ENCODE measurements around the gene PARD3B.

Gene PARD3B

GRCh38 chr2:205343103-205343502 lies 797.8 kb downstream of the PARD3B start:
- DNase-seq (ENCODE audit: low spot score) (no peak), ATAC-seq (ENCODE audit: low read depth) (no peak)
- no peaks in the 10 kb centered on the region for H3K4me1 ChIP-seq (ENCODE audit: insufficient read depth, poor library complexity, severe bottlenecking)
- no peaks in the 10 kb centered on the region for H3K27me3 ChIP-seq (ENCODE audit: insufficient read depth, poor library complexity, severe bottlenecking)
- no peak overlapping the region for H3K4me3 ChIP-seq (ENCODE audit: severe bottlenecking)
- no peak overlapping the region for H3K27ac ChIP-seq (ENCODE audit: poor library complexity, severe bottlenecking)
- no peak for TF ChIP-seq CTCF (IDR thresholded peaks at IDR 0.05; ENCODE audit: poor library complexity, severe bottlenecking)
- H3K9me3 ChIP-seq (ENCODE audit: severe bottlenecking): no peaks in the 10 kb centered on the region
- H3K36me3 ChIP-seq (ENCODE audit: low read depth): no peaks in the 10 kb centered on the region

- TF ChIP-seq CTCF (IDR thresholded peaks at IDR 0.05; ENCODE audit: poor library complexity, severe bottlenecking): no peak
- no peak for DNase-seq (ENCODE audit: low spot score)
- Histone ChIP-seq H3K27me3 (ENCODE audit: insufficient read depth, poor library complexity, severe bottlenecking) (no peaks in the 10 kb centered on the region), H3K27ac (ENCODE audit: poor library complexity, severe bottlenecking) (no peak overlapping the region), H3K9me3 (ENCODE audit: severe bottlenecking) (no peaks in the 10 kb centered on the region), H3K4me3 (ENCODE audit: severe bottlenecking) (no peak overlapping the region), H3K36me3 (ENCODE audit: low read depth) (no peaks in the 10 kb centered on the region), H3K4me1 (ENCODE audit: insufficient read depth, poor library complexity, severe bottlenecking) (no peaks in the 10 kb centered on the region)
- no peak for ATAC-seq (ENCODE audit: low read depth)
Measured at GRCh38 chr2:205346649-205347048, 801.4 kb downstream of the PARD3B start.

- Histone ChIP-seq H3K4me1 (ENCODE audit: insufficient read depth, poor library complexity, severe bottlenecking) (peaks cover 3% of the 10 kb centered on the region), H3K27ac (ENCODE audit: poor library complexity, severe bottlenecking) (no peak overlapping the region), H3K9me3 (ENCODE audit: severe bottlenecking) (no peaks in the 10 kb centered on the region), H3K36me3 (ENCODE audit: low read depth) (no peaks in the 10 kb centered on the region), H3K4me3 (ENCODE audit: severe bottlenecking) (no peak overlapping the region), H3K27me3 (ENCODE audit: insufficient read depth, poor library complexity, severe bottlenecking) (no peaks in the 10 kb centered on the region)
- no peak for TF ChIP-seq CTCF (IDR thresholded peaks at IDR 0.05; ENCODE audit: poor library complexity, severe bottlenecking)
- ATAC-seq (ENCODE audit: low read depth) (0 out of 3 replicates have a peak, but pooled peaks have one; percentile 17), DNase-seq (ENCODE audit: low spot score) (no peak)
Measured at GRCh38 chr2:205347899-205348298, 802.6 kb downstream of the PARD3B start.

- no peak overlapping the region for H3K27ac ChIP-seq (ENCODE audit: poor library complexity, severe bottlenecking)
- no peaks in the 10 kb centered on the region for H3K27me3 ChIP-seq (ENCODE audit: insufficient read depth, poor library complexity, severe bottlenecking)
- DNase-seq (ENCODE audit: low spot score): no peak
- no peaks in the 10 kb centered on the region for H3K36me3 ChIP-seq (ENCODE audit: low read depth)
- no peak overlapping the region for H3K4me3 ChIP-seq (ENCODE audit: severe bottlenecking)
- no peak for TF ChIP-seq CTCF (IDR thresholded peaks at IDR 0.05; ENCODE audit: poor library complexity, severe bottlenecking)
- no peak for ATAC-seq (ENCODE audit: low read depth)
- peaks cover 8% of the 10 kb centered on the region for H3K4me1 ChIP-seq (ENCODE audit: insufficient read depth, poor library complexity, severe bottlenecking)
- H3K9me3 ChIP-seq (ENCODE audit: severe bottlenecking): no peaks in the 10 kb centered on the region
Measured at GRCh38 chr2:205352094-205352493, 806.8 kb downstream of the PARD3B start.

- no peak overlapping the region for H3K4me3 ChIP-seq (ENCODE audit: severe bottlenecking)
- DNase-seq (ENCODE audit: low spot score) (no peak), ATAC-seq (ENCODE audit: low read depth) (peak; percentile 88)
- H3K4me1 ChIP-seq (ENCODE audit: insufficient read depth, poor library complexity, severe bottlenecking): peaks cover 8% of the 10 kb centered on the region
- TF ChIP-seq CTCF (IDR thresholded peaks at IDR 0.05; ENCODE audit: poor library complexity, severe bottlenecking): no peak
- no peaks in the 10 kb centered on the region for H3K9me3 ChIP-seq (ENCODE audit: severe bottlenecking)
- H3K27me3 ChIP-seq (ENCODE audit: insufficient read depth, poor library complexity, severe bottlenecking): no peaks in the 10 kb centered on the region
- no peaks in the 10 kb centered on the region for H3K36me3 ChIP-seq (ENCODE audit: low read depth)
- H3K27ac ChIP-seq (ENCODE audit: poor library complexity, severe bottlenecking): no peak overlapping the region
Measured at GRCh38 chr2:205352593-205352992, 807.3 kb downstream of the PARD3B start.
